GM18517 (cell line): ENCODE measurements around the gene TGFBR2.
"Not testable (repeated sequence)": the region's sequence is repeated elsewhere in the genome, so short reads cannot be mapped to it uniquely, and the experiment has no call there.

Experiments
- ATAC-seq: cut with Tn5 transposase; IDR thresholded peaks from one replicate; pipeline ENCODE4 v1.9.1; 2021; ENCODE audit warnings: mild to moderate bottlenecking, moderate library complexity; ENCODE audit not compliant: unreplicated experiment

The TGFBR2 gene

GRCh38 chr3:30654269-30654668, 47.9 kb downstream of the TGFBR2 start:
- ATAC-seq: no peak

GRCh38 chr3:30655187-30655812, 48.9 kb downstream of the TGFBR2 start:
- peak; percentile 29 for ATAC-seq

- ATAC-seq: no peak
Measured at GRCh38 chr3:30656624-30657141, 50.3 kb downstream of the TGFBR2 start.

GRCh38 chr3:30657914-30658313, 51.5 kb downstream of the TGFBR2 start:
- peak; percentile 4 for ATAC-seq

GRCh38 chr3:30658328-30659052, 52.1 kb downstream of the TGFBR2 start:
- peak; percentile 90 for ATAC-seq

GRCh38 chr3:30659270-30660130, 53.1 kb downstream of the TGFBR2 start:
- ATAC-seq: no peak

GRCh38 chr3:30660136-30660535, 53.7 kb downstream of the TGFBR2 start:
- no peak for ATAC-seq

GRCh38 chr3:30660656-30661055, 54.3 kb downstream of the TGFBR2 start:
- ATAC-seq: no peak

- peak; percentile 39 for ATAC-seq
Measured at GRCh38 chr3:30661098-30661873, 54.9 kb downstream of the TGFBR2 start.

GRCh38 chr3:30662836-30663235, 56.4 kb downstream of the TGFBR2 start:
- no peak for ATAC-seq

GRCh38 chr3:30663533-30664241, 57.3 kb downstream of the TGFBR2 start:
- ATAC-seq: no peak

GRCh38 chr3:30664459-30664858, 58.1 kb downstream of the TGFBR2 start:
- ATAC-seq: no peak

- ATAC-seq: no peak
Measured at GRCh38 chr3:30664884-30665283, 58.5 kb downstream of the TGFBR2 start.

- no peak for ATAC-seq
Measured at GRCh38 chr3:30665539-30665938, 59.1 kb downstream of the TGFBR2 start.

GRCh38 chr3:30666572-30667279, 60.3 kb downstream of the TGFBR2 start:
- no peak for ATAC-seq

GRCh38 chr3:30667280-30667651, 60.9 kb downstream of the TGFBR2 start:
- no peak for ATAC-seq

GRCh38 chr3:30668051-30668609, 61.7 kb downstream of the TGFBR2 start:
- ATAC-seq: no peak

GRCh38 chr3:30669360-30669934, 63.0 kb downstream of the TGFBR2 start:
- not testable (repeated sequence) for ATAC-seq

- ATAC-seq: no peak
Measured at GRCh38 chr3:30670292-30670691, 63.9 kb downstream of the TGFBR2 start.
